Neural cell (in vitro differentiated cells): ENCODE measurements around the gene KCTD21. TPM values are rescaled to one million over a fixed set of nuclear protein-coding genes. Genes with fewer than 3 reads are reported as not detected.

Experiments
- H2AFZ ChIP-seq: fragments of 200-600, 300-800 bp; sonication (generic), shearing (Covaris generic); 2 replicates; pipeline ENCODE4 v1.6.0; 2014; ENCODE audit warnings: low read depth, mild to moderate bottlenecking, antibody characterized with exemption, low read length, moderate library complexity
- H3F3A ChIP-seq: fragments of 200-600 bp; shearing (Covaris generic); 2 replicates; pipeline ENCODE4 v1.6.1; 2016; ENCODE audit warnings: mild to moderate bottlenecking, moderate library complexity, mixed read lengths, antibody characterized with exemption, low read length; ENCODE audit not compliant: insufficient read depth, poor library complexity, severe bottlenecking
- H3K27ac ChIP-seq: fragments of 200-600, 300-800 bp; sonication (generic), shearing (Covaris generic); 2 replicates; pipeline ENCODE4 v1.5.1; 2014; ENCODE audit warnings: mild to moderate bottlenecking, low read length, moderate library complexity
- H3K27me3 ChIP-seq: fragments of 300-800, 200-600 bp; sonication (generic), shearing (Covaris generic); 2 replicates; pipeline ENCODE4 v1.6.0; 2014; ENCODE audit warnings: mild to moderate bottlenecking, low read depth, low read length, moderate library complexity; ENCODE audit not compliant: insufficient read depth
- H3K36me3 ChIP-seq: fragments of 300-800, 200-600 bp; sonication (generic), shearing (Covaris generic); 2 replicates; pipeline ENCODE4 v1.5.1; 2014; ENCODE audit warnings: mild to moderate bottlenecking, antibody characterized with exemption, low read length, moderate library complexity; ENCODE audit not compliant: insufficient read depth
- H3K4me2 ChIP-seq: fragments of 300-800, 200-600 bp; sonication (generic), shearing (Covaris generic); 2 replicates; pipeline ENCODE4 v1.6.0; 2014; ENCODE audit warnings: mild to moderate bottlenecking, low read length
- H3K4me3 ChIP-seq: fragments of 300-800, 200-600 bp; sonication (generic), shearing (Covaris generic); 2 replicates; pipeline ENCODE4 v1.5.1; 2014; ENCODE audit warnings: mild to moderate bottlenecking, low read length, moderate library complexity
- H3K79me2 ChIP-seq: fragments of 200-600 bp; shearing (Covaris generic); replicated peaks from 2 replicates; pipeline ENCODE4 v1.6.0; 2014; ENCODE audit warnings: mild to moderate bottlenecking, low read length, moderate library complexity; ENCODE audit not compliant: insufficient read depth
- H3K9ac ChIP-seq: fragments of 300-800, 200-600 bp; sonication (generic), shearing (Covaris generic); 2 replicates; pipeline ENCODE4 v1.6.1; 2016; ENCODE audit warnings: mild to moderate bottlenecking, low read length, mixed read lengths
- H3K9me2 ChIP-seq: fragments of 200-600 bp; shearing (Covaris generic); 2 replicates; pipeline ENCODE4 v1.6.1; 2016; ENCODE audit warnings: mild to moderate bottlenecking, low read length, mixed read lengths; ENCODE audit not compliant: insufficient read depth
- H3K9me3 ChIP-seq: fragments of 200-600, 300-800 bp; sonication (generic), shearing (Covaris generic); 2 replicates; pipeline ENCODE4 v1.6.1; 2016; ENCODE audit warnings: mild to moderate bottlenecking, mixed run types, low read length, moderate library complexity, mixed read lengths
- H4K20me1 ChIP-seq: fragments of 200-600 bp; shearing (Covaris generic); 2 replicates; pipeline ENCODE4 v1.6.1; 2016; ENCODE audit warnings: mild to moderate bottlenecking, mixed run types; ENCODE audit not compliant: insufficient read depth
- CTCF ChIP-seq: fragments of 450-650 bp; IDR thresholded peaks from 2 replicates; pipeline ENCODE4 v1.5.1; 2014; ENCODE audit warnings: antibody characterized with exemption, mild to moderate bottlenecking, moderate library complexity; ENCODE audit not compliant: poor library complexity, severe bottlenecking
- EP300 ChIP-seq: fragments of 450-650 bp; conservative IDR thresholded peaks from 2 replicates; pipeline ENCODE4 v1.6.1; 2014; ENCODE audit warnings: antibody characterized with exemption, mild to moderate bottlenecking, moderate library complexity; ENCODE audit not compliant: poor library complexity, severe bottlenecking
- EZH2 ChIP-seq: fragments of 200-600, 300-800 bp; shearing (Covaris generic), sonication (generic); IDR thresholded peaks from 2 replicates; pipeline ENCODE4 v1.6.1; 2014; ENCODE audit warnings: antibody characterized with exemption, low read length, borderline replicate concordance, mild to moderate bottlenecking; ENCODE audit not compliant: insufficient read depth, poor library complexity, severe bottlenecking
- MXI1 ChIP-seq: fragments of 450-650 bp; conservative IDR thresholded peaks from 2 replicates; pipeline ENCODE4 v1.6.1; 2014; ENCODE audit warnings: antibody characterized with exemption, mild to moderate bottlenecking; ENCODE audit not compliant: poor library complexity, severe bottlenecking
- POLR2AphosphoS5 ChIP-seq: IDR thresholded peaks from 2 replicates; pipeline ENCODE4 v1.6.1; 2012
- RAD21 ChIP-seq: fragments of 450-650 bp; conservative IDR thresholded peaks from 2 replicates; pipeline ENCODE4 v1.6.1; 2014; ENCODE audit warnings: antibody characterized with exemption, mild to moderate bottlenecking, moderate library complexity
- REST ChIP-seq: IDR thresholded peaks from 2 replicates; pipeline ENCODE4 v1.6.1; 2012; ENCODE audit warnings: borderline replicate concordance
- SMC3 ChIP-seq: fragments of 450-650 bp; conservative IDR thresholded peaks from 2 replicates; pipeline ENCODE4 v1.6.1; 2014; ENCODE audit warnings: antibody characterized with exemption, mild to moderate bottlenecking, moderate library complexity; ENCODE audit not compliant: poor library complexity
- TAF1 ChIP-seq: IDR thresholded peaks from 2 replicates; pipeline ENCODE4 v1.6.1; 2012; ENCODE audit warnings: low read depth
- polyA plus RNA-seq: library from polyadenylated mRNA; depleted of rRNA; stranded (reverse); fragments of >200 nt; gene quantifications from 2 replicates; pipeline ENCODE4 v1.2.3, GENCODE V29; 2014

The KCTD21 gene
- polyA plus RNA-seq, 1 donor from 2014 or later: 1.4 TPM

GRCh38 chr11:78199015-78199652 lies 10.7 kb upstream of the KCTD21 start:
- Histone ChIP-seq H3F3A (no peaks in the 10 kb centered on the region), H3K79me2 (no peaks in the 10 kb centered on the region), H4K20me1 (no peaks in the 10 kb centered on the region), H3K9me2 (no peaks in the 10 kb centered on the region), H2AFZ (no peak overlapping the region), H3K36me3 (no peaks in the 10 kb centered on the region), H3K4me2 (no peak overlapping the region), H3K27me3 (no peaks in the 10 kb centered on the region), H3K4me3 (no peak overlapping the region), H3K27ac (no peak overlapping the region), H3K9ac (no peak overlapping the region), H3K9me3 (no peaks in the 10 kb centered on the region)
- TF ChIP-seq POLR2AphosphoS5 (no peak), SMC3 (no peak), MXI1 (no peak), RAD21 (no peak), REST (no peak), EP300 (no peak), CTCF (no peak), TAF1 (no peak), EZH2 (no peak)

- no peak overlapping the region for H3K4me3 ChIP-seq
- H3K9me2 ChIP-seq: no peaks in the 10 kb centered on the region
- no peak overlapping the region for H3K27ac ChIP-seq
- H3K9ac ChIP-seq: no peak overlapping the region
- no peak for TF ChIP-seq REST
- no peak for TF ChIP-seq SMC3
- TF ChIP-seq MXI1: no peak
- TF ChIP-seq EZH2: no peak
- no peak for TF ChIP-seq TAF1
- no peak for TF ChIP-seq CTCF
- TF ChIP-seq POLR2AphosphoS5: no peak
- TF ChIP-seq RAD21: no peak
- no peak for TF ChIP-seq EP300
- no peaks in the 10 kb centered on the region for H3K27me3 ChIP-seq
- H2AFZ ChIP-seq: no peak overlapping the region
- no peaks in the 10 kb centered on the region for H4K20me1 ChIP-seq
- no peak overlapping the region for H3K4me2 ChIP-seq
- no peaks in the 10 kb centered on the region for H3F3A ChIP-seq
- H3K79me2 ChIP-seq: no peaks in the 10 kb centered on the region
- no peaks in the 10 kb centered on the region for H3K36me3 ChIP-seq
- no peaks in the 10 kb centered on the region for H3K9me3 ChIP-seq
These were observed 9.4 kb upstream of the KCTD21 start for GRCh38 chr11:78197816-78198215.
